Activated CD4-positive, alpha-beta T cell treated with anti-CD3 and anti-CD28 coated beads for 48 hours (primary cell): ENCODE results near the gene CCDC188.
"Not testable (repeated sequence)": the region's sequence is repeated elsewhere in the genome, so short reads cannot be mapped to it uniquely, and the experiment has no call there.

Source experiments
- DNase-seq: peaks from one replicate; pipeline ENCODE4 v3.0.0-alpha.2; 2020

The CCDC188 gene

DNA sequence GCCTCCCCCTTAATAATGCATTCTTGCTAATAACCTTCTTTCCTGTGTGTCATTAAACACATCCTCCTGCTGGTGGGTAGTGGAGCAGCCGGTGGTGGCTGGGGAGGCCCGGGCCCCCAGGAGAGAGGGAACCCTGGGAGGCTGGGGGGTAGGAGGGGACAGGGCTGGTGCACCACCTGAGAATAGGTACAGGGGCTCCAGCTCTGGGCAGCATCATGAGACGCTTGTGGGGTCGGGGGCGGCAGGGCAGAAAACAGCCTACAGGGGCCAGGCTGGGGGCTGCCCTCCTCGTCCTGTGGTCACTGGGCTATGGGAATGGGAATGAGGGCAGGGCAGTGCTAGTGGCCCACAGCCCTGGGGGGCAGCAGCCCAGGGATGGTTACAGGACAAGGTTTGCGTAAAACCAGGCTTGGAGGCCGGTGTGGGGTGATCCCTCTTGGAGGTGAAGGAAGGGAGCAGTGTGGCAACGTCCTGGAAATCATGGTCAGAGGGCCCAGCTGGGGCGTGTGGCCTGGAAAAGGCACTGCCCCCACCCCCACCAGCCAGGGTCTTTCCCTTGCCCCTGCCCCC, 18.5 kb upstream of the CCDC188 start:
- DNase-seq: no peak

DNA sequence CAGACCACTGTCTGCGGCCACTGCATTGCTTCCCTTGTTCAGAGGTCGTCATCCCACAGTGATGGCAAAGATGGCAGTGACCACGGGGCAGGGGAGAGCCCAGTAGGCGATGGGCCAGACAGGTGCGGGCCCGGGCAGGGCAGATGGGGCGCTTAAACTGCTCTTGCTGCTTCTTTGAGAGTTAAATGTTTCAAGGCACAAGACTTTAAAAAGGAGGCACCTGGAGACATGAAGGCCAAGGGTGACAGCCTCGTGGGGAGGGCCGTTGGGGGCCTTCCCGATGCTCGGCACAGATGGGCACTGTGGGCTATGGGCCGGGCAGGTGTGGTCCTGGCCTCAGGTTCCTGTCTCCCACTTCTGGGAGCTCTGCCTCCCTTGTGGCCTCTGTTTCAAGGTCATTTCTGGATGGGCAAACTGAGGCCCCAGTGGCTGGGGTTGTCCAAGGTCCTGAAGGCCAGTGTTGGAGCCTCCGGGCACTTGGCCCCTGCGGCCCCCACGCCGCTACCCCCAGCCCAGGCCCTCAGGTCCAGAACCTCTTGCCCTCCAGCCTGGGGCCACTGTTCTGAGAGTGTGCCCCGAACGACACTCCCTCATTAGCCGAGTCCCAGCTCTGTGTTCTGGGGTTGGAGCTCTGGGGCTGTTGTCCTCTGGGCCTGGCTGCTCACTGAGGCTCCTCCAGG, 16.9 kb upstream of the CCDC188 start:
- no peak for DNase-seq

DNA sequence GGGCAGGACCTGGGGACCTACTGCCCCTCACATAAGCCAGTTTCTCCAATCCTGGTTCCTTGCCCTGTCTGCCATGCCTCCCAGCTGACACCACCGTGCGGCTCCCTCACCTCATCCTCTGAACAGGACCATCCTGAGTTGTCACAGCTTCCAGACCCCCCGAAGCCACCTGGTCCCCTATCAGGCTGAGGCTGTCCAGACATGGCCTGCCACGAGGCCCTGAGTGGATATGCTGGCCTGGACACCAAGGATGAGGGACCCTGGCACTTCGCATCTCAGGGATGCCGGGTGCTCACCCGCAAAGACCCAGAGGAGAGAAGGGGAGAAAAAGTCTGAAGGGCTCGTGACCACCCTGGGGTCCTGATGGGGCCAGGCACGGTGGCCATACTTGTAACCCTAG, 15.8 kb upstream of the CCDC188 start:
- DNase-seq: no peak

DNA sequence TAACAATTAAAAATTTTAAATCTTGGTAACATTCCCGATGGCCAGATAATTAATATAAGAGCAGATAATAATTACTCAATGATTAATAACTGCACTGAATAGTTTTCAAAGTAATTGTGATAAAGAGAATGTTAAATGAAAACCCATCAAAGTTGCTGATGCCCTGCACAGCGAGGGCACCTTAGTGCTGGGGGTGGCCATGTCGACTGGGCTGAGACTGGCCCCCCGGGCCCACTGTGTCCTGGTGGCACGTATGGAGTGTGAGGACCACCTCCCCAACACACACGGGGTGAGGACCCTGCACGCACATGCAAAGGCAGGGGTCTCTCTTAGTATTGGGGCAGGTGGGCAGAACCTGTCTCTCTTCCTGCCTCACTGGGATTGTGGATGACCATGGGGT, 15.1 kb upstream of the CCDC188 start:
- no peak for DNase-seq

DNA sequence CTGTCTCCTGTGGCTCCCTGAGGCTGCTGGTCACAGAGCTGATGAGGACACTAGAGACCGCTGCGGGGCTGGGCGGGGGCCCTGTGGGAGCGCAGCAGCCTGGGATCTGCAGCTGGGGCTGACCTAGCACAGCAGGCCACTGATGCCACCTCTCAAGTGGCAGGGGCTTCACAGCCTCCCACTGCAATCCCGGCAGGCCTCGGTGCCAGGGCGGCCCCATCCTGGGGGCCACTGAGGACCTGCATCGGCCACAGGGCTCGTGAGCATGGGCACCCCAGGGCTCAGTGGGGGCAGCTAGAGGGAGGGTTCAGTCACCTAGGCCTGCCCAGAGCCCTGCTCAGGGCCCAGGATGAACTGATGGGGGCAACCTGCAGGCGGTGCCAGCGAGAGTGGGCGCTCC, 14.6 kb upstream of the CCDC188 start:
- DNase-seq: no peak

DNA sequence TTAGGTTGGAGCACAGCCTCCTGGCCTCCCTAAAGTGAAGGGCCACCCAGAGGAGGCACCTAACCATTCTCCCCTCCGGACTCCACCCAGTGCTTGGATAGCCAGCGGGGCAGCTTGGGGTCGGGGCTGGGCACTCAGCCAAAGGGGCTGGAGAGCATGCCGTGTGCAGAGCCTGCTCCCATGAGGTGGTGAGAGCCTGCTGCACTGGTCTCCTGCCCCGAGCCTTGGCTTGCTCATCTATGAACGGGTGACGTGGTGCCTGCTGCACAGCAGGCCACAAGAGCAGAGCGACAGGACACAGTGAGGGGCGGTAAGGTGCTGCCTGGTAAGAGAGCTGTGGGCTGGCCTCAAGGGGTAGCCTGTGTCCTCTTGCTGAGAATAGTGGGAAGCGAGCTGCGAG, 14.0 kb upstream of the CCDC188 start:
- DNase-seq: no peak

DNA sequence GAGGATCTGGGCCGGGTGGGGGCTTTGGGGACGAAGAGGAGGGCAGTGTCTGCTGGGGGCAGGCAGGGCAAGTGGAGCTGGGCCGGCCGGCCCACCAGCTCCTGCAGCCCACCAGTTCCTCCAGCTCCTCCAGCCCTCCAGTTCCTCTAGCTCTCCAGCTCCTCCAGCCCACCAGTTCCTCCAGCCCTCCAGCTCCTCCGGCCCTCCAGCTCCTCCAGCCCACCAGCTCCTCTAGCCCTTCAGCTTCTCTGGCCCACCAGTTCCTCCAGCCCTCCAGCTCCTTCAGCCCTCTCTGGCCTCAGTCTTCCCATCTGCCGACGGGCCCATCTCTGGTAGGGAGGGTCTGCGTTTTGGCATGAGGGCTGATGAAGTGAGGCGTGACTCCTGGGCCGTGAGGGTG, 9.2 kb upstream of the CCDC188 start:
- no peak for DNase-seq

DNA sequence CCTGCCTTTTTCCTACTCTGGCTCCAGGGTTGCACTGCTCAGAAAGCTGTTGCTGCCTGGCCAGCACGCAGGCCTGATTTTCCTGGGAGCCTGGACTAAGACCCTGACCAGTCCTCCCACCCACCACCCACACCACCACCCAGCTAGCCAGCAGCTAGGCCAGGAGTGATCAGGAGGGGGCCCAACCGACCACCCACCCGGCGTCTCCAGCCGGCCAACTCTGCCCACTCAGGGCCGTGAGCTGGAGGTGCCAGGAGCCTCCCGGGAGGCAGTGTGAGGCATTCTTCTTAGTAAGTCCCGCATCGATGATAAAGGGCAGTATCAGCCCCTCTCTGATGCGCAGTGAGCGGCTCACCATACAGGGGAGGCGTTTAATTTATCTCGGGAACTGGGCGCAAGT, 8.7 kb upstream of the CCDC188 start:
- DNase-seq: not testable (repeated sequence)

DNA sequence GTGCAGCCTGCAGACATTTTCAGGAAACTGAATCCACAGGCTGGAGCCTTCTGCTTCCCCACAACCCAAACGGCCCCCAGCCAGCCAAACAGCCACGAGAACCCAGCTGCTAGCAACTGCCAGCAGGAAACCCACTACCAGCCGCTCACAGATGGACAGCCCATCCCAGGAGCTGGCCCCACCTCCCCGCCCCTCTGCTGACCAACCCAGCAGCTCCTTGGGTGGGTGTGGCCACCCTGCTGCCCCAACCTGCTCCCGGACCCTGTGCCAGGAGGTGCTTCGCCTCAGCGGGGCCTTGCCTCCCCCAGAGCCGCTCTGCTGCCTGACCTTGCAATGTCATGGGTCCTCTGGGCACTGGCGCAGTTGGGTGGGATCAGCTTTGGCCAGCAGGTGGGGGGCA, 8.2 kb upstream of the CCDC188 start:
- no peak for DNase-seq

DNA sequence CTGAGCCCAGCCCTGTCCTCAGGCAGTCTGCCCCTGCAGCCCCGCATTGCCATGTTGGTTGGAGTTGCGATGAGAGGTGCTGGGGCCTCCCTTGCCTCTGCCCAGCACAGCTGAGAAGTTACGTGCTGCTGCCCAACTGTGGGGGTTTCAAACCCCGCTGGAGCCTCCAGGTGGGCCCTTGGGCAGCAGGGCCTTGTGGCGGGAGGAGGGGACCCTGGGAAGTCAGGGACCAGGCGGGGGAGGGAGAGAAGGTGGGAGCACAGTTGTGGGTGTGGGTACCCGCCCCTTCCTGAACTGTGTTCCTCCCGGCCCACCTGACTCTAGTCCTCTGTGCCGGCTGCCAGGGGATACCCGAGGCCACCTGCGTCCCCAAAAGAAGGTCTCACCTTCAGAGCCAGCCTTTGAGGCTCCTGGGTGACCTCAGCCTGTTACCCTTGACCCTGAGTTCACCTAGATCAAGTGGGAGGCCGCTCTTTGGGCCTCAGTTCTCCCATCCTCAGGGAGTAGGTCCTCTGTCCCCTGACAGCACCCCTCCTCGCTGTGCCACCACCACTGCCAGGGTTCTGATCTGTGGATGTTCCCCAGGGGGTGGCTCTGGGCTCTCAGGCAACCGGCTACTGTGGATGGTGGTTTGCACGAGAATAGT, 7.7 kb upstream of the CCDC188 start:
- DNase-seq: no peak

DNA sequence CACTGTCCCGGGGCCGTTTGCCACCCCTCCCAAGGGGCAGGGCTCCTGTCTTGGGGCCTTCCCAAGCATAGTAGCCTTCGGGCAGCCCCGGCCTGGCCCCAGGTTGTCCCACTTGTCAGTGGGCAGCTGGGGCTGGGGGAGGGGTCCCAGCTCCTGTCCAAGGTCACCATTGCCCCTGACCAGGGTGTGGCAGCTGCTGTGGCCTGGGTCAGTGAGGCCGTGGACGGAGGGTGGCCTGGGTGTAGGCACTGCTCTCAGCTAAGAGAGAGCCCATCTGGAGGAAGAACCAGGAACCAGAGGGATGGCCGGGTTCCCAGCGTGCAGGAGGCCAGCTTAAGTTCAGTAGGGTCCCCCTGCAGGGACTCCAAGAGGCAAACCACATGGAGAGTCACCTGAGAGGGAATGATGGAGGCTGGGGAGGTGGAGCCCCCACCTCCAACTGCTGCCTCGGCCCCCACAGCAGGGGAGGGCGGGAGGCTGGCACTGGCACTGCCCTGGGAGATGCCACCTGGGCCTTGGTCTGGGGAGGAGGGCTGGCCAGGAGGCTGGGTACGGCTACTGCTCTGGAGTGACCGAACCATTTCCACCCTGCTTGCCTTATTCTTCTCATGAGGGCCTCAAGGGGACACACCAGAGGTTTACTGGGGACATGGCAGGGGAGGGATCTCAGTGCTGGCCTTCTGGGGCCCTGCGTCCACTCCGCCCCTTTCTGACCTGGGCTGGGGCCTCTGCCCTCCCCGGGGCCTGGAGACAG, 6.8 kb upstream of the CCDC188 start:
- DNase-seq: no peak

DNA sequence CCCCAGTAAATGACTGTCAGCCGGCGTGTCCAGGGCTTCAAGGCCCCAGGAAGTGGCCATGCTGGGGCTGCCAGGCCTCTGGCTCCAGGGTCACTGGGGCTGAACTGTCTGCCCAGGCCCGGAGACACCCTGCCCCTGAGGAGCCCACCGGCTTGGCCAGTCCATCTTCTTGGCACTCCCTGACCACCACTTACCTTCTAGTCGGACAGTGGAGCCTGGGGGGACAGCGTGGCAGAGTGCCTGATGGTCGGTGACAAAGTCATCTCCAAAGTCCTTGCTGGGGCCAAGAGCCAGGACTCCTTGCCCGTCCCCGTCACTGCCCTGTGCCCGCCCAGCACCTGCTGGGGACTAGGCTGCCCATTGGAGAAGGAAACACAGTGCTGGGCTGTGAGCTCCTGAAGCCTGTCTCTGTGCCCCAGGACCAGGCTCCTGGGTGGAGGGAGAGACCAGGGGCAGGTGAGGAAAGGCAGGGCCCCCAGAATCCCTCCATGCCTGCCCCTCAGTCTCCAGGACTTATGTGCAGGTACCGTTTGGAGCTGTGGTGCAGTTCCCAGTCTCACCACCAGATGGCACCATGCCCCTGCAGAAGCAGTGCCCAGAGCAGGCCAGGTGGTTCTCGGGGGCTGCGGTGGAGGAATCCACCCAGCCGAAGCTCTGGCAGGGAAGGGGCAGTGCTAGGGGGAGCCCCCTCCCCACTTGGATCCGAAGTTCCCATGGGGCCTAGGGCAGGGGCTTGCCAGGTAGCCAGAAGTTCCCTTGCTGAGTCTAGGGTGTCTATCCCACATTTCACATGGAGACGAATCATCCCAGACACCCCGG, 6.0 kb upstream of the CCDC188 start:
- peak; percentile 93 for DNase-seq

DNA sequence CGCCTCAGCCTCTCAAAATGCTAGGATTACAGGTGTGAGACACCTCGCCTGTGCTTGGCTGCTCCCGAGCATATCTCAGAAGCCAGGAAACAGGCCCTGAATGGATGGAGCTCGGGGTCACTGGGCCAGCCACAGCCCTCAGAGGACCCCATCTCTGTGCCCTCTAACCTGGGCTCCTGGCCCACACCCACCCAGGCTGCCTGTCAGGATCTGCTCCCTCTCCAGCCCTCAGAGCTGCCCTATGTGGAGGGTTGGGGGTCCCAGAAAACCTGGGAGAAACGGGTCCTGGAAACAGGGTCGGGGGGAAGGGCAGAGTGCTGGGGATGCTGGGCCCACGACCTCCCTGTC, 5.2 kb upstream of the CCDC188 start:
- no peak for DNase-seq

DNA sequence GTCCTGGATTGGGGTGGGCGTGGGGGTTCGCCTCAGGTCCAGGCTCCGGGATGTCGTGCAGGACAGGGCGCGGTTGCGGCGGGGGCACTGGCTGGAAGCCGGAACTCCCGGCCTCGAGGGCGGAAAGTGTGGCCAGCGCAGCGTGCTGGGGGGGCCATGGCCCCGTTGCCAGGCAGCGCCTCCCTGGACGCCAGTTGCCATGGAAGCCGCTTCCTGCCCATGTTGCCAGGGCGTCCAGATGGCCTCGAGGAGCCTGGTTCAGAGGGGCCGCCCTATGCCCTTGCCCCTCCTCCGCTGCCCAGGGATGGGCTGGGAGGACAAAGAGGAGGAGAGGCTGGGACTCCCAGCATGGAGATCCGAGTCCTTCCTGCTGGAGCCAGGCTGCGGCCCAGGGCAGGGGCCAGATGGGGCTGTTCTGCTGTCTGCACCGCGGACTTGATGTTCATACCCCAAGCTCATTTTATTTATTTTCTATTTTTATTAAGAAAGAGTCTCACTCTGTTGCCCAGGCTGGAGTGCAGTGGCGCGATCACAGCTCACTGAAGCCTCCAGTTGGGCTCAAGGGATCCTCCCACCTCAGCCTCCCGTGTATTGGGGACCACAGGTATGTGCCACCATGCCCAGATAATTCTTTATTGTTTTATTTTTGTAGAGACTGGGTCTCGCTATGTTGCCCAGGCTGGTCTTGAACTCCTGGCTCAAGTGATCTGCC, 4.6 kb upstream of the CCDC188 start:
- no peak for DNase-seq

DNA sequence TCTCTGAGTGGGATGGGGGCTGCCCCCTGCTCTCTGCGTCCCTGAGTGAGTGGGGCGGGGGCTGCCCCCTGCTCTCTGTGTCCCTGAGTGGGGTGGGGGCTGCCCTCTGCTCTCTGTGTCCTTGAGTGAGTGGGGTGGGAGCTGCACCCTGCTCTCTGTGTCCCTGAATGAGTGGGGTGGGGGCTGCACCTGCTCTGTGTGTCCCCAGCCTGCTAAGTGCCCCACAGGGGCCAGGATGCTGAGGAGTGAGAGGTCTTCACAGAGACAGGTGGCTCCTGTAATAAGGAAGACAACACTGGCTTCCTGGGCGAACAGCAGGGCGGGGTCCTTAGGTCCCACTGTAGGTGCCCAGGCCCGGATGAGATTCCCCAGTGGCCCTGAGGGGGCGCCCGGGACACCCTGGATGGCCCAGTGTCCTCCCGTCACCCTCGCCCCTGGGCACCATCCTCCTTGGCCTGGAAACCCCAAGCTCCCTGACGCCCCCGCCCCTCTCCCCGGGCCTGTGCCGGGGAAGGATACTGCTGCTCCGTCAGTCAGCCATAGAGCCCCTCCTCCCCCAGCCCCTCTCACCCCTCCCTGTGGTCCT, 3.8 kb upstream of the CCDC188 start:
- peak; percentile 21 for DNase-seq

DNA sequence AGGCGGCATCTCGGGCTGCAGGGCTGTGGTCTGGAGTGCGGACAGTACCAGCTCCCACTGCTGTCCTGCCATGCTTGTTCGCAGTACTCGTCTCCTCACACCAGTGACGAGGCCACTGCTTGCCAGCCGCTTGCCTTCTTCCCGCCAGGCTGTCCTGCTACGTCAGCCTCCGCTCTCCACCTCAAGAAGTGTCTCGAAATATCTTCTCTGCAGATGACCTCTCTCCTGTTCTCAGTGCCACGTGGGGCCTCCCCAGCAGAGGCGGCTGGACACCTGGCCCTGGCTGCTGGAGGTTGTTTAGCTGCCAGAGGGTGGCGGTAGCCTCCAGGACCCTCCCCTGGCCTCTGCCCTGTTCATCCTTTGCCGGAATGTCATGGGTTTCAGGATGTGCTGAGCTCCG, 3.1 kb upstream of the CCDC188 start:
- no peak for DNase-seq

DNA sequence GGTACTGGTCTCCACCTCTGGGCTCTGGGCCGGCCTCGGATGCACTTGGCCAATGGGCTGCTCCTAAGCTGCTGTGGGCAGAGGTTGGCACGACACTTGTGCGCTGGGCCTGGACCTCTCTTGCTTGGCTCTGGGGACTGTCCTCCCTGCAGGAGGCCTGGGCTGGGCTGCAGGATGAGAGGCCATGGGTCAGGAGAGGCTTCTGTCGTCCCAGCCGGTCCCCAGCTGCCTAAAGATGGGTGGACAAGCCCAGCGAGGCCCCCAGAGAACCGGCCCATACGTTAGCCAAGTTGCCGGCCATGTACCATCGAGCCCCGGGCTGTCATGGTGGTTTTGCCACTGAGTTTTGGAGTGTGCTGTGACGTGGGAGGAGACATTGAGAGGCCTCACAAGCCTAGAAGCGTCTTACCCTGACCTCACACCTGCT, 1.6 kb upstream of the CCDC188 start:
- no peak for DNase-seq

DNA sequence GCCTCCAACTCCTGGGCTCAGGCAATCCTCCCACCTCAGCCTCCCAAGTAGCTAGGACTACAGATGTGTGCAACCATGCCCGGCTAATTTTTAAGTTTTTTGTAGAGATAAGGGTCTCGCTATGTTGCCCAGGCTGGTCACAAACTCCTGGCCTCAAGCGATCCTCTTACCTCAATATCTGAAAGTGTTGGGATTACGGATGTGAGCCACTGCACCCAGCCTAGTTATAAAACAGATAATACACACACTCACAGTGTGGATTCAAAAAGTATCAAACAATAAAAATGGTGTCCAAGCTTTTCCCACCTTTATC, 377 bp upstream of the CCDC188 start:
- DNase-seq: no peak

DNA sequence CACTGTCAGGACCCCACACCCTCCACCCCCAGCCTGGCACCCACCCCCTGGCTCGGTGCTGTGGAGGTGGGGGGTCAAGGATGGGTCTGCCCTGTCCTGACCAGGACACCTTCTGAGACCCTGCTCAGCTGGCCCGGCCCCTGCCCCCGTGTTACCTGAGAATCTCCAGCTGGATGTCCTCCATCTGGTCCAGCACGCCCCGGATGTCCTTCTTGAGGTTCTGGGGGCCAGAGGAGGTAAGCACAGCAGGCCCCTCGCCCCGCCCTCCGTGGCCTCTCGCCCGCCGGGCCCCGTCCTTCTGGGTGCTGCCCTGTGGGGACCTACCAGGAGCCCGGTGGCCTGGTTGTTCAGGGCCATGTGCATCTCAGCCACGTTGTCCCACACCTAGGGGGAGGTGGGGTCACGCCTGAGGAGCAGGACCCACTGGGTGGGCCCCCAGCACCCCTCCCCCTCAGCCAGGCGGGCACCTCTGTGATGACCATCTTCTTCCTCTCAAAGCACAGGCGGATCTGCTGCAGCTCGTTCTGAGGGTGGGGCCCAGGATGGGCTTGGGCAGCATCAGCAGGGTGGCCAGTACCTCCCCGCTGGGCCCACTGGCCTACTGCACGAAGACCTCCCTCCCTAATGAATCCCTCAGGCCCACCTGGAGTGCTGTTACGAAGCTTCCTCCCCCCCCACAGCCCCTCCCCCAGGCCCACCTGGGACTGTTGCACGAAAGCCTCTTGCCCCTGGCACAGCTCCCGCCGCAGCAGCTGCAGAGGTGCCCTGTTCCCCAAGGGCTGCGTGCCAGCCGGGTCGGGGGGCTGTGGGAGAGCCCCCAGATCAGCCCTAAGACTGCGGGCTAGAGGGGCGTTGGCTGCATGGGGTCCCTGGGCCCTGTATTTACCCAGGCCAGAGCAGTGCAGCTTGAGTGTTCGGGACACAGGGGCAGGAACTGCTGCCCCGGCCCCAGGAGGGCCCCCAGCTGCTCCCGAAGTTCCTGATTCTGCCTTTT, 1.3 kb downstream of the CCDC188 start:
- DNase-seq: no peak

DNA sequence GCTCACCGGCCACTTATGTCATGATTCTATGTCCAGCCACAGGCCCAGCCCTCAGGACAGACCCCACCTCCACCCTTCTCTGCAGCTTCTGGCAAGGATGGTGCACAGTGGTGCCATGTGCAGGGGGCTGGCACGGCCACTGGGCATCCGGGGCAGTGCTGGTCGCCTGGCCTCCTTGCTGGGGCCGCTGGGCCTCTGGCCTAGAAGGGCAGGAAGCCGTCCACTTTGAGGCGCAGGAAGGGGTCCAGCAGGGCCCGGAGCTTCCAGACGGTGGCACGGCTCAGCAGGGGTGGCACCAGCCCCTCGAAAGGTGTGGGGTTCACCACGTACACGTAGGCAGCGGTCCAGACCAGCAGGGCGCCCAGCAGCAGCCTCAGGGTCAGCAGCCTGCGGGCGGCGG, 2.4 kb downstream of the CCDC188 start:
- no peak for DNase-seq
